ENCODE results near the gene XPR1. TPM values are rescaled to one million over a fixed set of nuclear protein-coding genes. Genes with fewer than 3 reads are reported as not detected.

Gene XPR1
- total and polyA plus RNA-seq, 2 of the 8 experiments (the other 6 are each of a cell fraction or from before 2014, with no cell fraction given): 28.6 to 43.9 TPM

- no peak overlapping the region for H2BK15ac ChIP-seq (ENCODE audit: low read length)
These were observed 113.3 kb downstream of the XPR1 start for GRCh38 chr1:180745098-180745497.

More at GRCh38 chr1:180745098-180745497, 113.3 kb downstream of the XPR1 start:
- no peak overlapping the region for H3K18ac ChIP-seq (ENCODE audit: extremely low read depth, low read length)
- H2BK12ac ChIP-seq (ENCODE audit: low read depth, low read length): no peak overlapping the region
- H3K79me2 ChIP-seq (ENCODE audit: control insufficient read depth in 1 of 2, insufficient read depth in 2 of 2, low read length in 2 of 2): peaks cover 0 to 12% of the 10 kb centered on the region in 2 experiments; a peak in 2 of 4 replicates
- H4K20me1 ChIP-seq (replicated peaks in 1 of 2; ENCODE audit: control insufficient read depth in 1 of 2, insufficient read depth in 2 of 2, low read length in 2 of 2): no peaks in the 10 kb centered on the region
- H3K27me3 ChIP-seq (replicated peaks in 1 of 4; ENCODE audit: control insufficient read depth in 3 of 4, extremely low read depth in 1 of 4, insufficient read depth in 3 of 4, low read length in 3 of 4): no peaks in the 10 kb centered on the region
- no peaks in the 10 kb centered on the region; a peak in 2 of 7 replicates for H3K4me1 ChIP-seq (replicated peaks in 1 of 4; ENCODE audit: control insufficient read depth in 3 of 4, insufficient read depth in 4 of 4, low read length in 3 of 4)
- H3K79me1 ChIP-seq (ENCODE audit: low read depth, low read length): no peaks in the 10 kb centered on the region; the same call in 1 of the 2 replicates
- WGBS, 2 experiments (ENCODE audit: extremely low coverage in 1 of 2, insufficient coverage in 1 of 2, insufficient read length in 1 of 2, insufficient replicate concordance in 2 of 2, low coverage in 1 of 2, low lambda C conversion rate in 2 of 2, missing lambda C conversion rate in 1 of 2): 93% methylated on average over 6 of the region's 6 CpGs; no CpG with 5 or more reads in 1 of the 2 experiments
- no peak overlapping the region for H2BK20ac ChIP-seq (ENCODE audit: low read length)
- no peak overlapping the region for H2AFZ ChIP-seq (ENCODE audit: low read length)
- no peaks in the 10 kb centered on the region for H3K23me2 ChIP-seq (ENCODE audit: low read depth, low read length)
- H2AK5ac ChIP-seq (ENCODE audit: low read depth, low read length): no peak overlapping the region
- no peak overlapping the region for H4K8ac ChIP-seq (ENCODE audit: extremely low read depth, insufficient read depth, low read length)
- H3K14ac ChIP-seq (ENCODE audit: insufficient read length): no peak overlapping the region
- H3K23ac ChIP-seq (ENCODE audit: insufficient read length): no peak overlapping the region
- no peak overlapping the region for H4K91ac ChIP-seq (replicated peaks; ENCODE audit: insufficient read length, low read length)
- no peak overlapping the region for H2BK5ac ChIP-seq (ENCODE audit: low read depth, low read length)
- H3K4ac ChIP-seq (replicated peaks; ENCODE audit: insufficient read length, low read depth, low read length): no peak overlapping the region
- H3K9ac ChIP-seq (replicated peaks in 1 of 4; ENCODE audit: extremely low read depth in 1 of 4, low read depth in 3 of 4, low read length in 3 of 4): no peak overlapping the region
- H3K27ac ChIP-seq (ENCODE audit: low read depth, low read length): no peak overlapping the region
- FAIRE-seq (no peak), DNase-seq (ENCODE audit: low read depth in 1 of 2, low spot score in 2 of 2) (no peak)
- no peak for TF ChIP-seq SAP30 (IDR thresholded peaks at IDR 0.05; ENCODE audit: insufficient read depth, insufficient replicate concordance, low read length)
- no peak for TF ChIP-seq SP1 (IDR thresholded peaks at IDR 0.05; ENCODE audit: low read depth, low read length)
- TF ChIP-seq GABPA (IDR thresholded peaks at IDR 0.05; ENCODE audit: borderline replicate concordance, insufficient read depth, low read length): no peak
- TF ChIP-seq SP2 (IDR thresholded peaks at IDR 0.05; ENCODE audit: low read length): no peak
- no peak for TF ChIP-seq ZNF274 (IDR thresholded peaks at IDR 0.05; ENCODE audit: borderline replicate concordance, extremely low read depth, low read length)
- TF ChIP-seq NANOG (IDR thresholded peaks at IDR 0.05; ENCODE audit: insufficient read depth, low read depth, low read length, poor library complexity, severe bottlenecking): no peak
- TF ChIP-seq GTF2F1 (IDR thresholded peaks at IDR 0.05; ENCODE audit: borderline replicate concordance, low read depth, low read length): no peak
- no peak overlapping the region for H4K5ac ChIP-seq (ENCODE audit: insufficient read length, low read depth, low read length)
- H3K9me3 ChIP-seq (ENCODE audit: insufficient read depth in 2 of 2, low read depth in 1 of 2, low read length in 1 of 2): no peaks in the 10 kb centered on the region; a peak in 1 of 4 replicates
- H3K36me3 ChIP-seq (ENCODE audit: control insufficient read depth in 2 of 4, insufficient read depth in 4 of 4, low read length in 3 of 4): no peaks in the 10 kb centered on the region; a peak in 1 of 8 replicates
- H2BK120ac ChIP-seq (replicated peaks; ENCODE audit: low read depth, low read length): no peak overlapping the region
- POLR2A ChIA-PET (ENCODE audit: partially characterized antibody): no interaction called here
- CTCF ChIA-PET (ENCODE audit: partially characterized antibody): no interaction called here
- H3K4me2 ChIP-seq (ENCODE audit: insufficient read depth in 1 of 2, low read depth in 2 of 2, low read length in 2 of 2): no peak overlapping the region
- H3K56ac ChIP-seq (replicated peaks; ENCODE audit: insufficient read length, low read depth, low read length): no peak overlapping the region
- no peak overlapping the region for H3K4me3 ChIP-seq (ENCODE audit: extremely low read depth in 1 of 4, insufficient read depth in 2 of 4, low read depth in 3 of 4, low read length in 4 of 4)

Data from H1 (cell line).